Measurements from ENCODE around the gene MS4A2. TPM values are rescaled to one million over a fixed set of nuclear protein-coding genes. Genes with fewer than 3 reads are reported as not detected.

The MS4A2 gene
- total and polyA plus RNA-seq, 2 donors (not counting 1 experiment from before 2014, with no cell fraction given), result not detected

GRCh38 chr11:60130496-60130895 is 42.0 kb downstream of the MS4A2 start:
- no peaks in the 10 kb centered on the region for H3K79me2 ChIP-seq (ENCODE audit: control insufficient read depth, insufficient read depth, low read length)
- H3K27ac ChIP-seq (ENCODE audit: insufficient read depth, low read length), result no peak overlapping the region
- no peak overlapping the region for H3K4me2 ChIP-seq (ENCODE audit: extremely low read depth, insufficient read depth, low read length)
- TF ChIP-seq CTCF (conservative IDR thresholded peaks at IDR 0.05 in 1 of 2, IDR thresholded peaks at IDR 0.05 in 1 of 2; ENCODE audit: low read depth in 1 of 2, low read length in 2 of 2) (no peak), EZH2 (IDR thresholded peaks at IDR 0.05; ENCODE audit: low read length, missing control alignments) (no peak)
- H3K9me3 ChIP-seq (ENCODE audit: control insufficient read depth, insufficient read depth, low read depth, low read length), result no peaks in the 10 kb centered on the region
- H3K4me1 ChIP-seq (ENCODE audit: control insufficient read depth, extremely low read depth, insufficient read depth, low read length), result no peaks in the 10 kb centered on the region
- no peaks in the 10 kb centered on the region for H3K36me3 ChIP-seq (ENCODE audit: control insufficient read depth, insufficient read depth, low read length)
- no peaks in the 10 kb centered on the region for H3K27me3 ChIP-seq (ENCODE audit: control insufficient read depth, insufficient read depth, low read length)
- no peaks in the 10 kb centered on the region for H4K20me1 ChIP-seq (ENCODE audit: control insufficient read depth, extremely low read depth, insufficient read depth, low read length)
- no peak overlapping the region for H3K4me3 ChIP-seq (replicated peaks in 1 of 4; ENCODE audit: control extremely low read depth in 1 of 4, insufficient read depth in 1 of 4, low read depth in 3 of 4, low read length in 4 of 4)
- H3K9ac ChIP-seq (ENCODE audit: insufficient read depth, low read length), result no peak overlapping the region
- DNase-seq (ENCODE audit: low read depth in 2 of 2), result no peak
- H2AFZ ChIP-seq (ENCODE audit: low read length), result no peak overlapping the region

DNA sequence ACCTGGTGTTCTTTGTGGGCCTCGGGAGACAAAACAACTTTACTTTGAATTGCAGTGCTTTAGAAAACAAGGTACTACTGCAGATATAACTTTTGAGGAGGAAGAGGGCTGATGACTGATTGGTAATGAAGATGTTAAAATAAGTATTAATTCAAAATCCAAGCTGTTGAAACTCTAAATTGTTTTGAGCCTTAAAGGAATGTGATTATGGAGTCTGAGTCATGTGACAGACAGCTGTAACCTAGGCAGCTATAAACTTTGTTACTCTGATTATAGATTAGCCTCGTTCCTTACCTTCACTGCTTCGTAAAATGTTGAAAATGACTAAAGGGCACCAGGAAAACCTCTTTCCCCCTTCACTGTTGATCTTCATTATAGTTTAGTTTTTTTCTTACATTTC is 43.4 kb downstream of the MS4A2 start:
- H3K79me2 ChIP-seq (ENCODE audit: control insufficient read depth, insufficient read depth, low read length), result no peaks in the 10 kb centered on the region
- no peaks in the 10 kb centered on the region for H4K20me1 ChIP-seq (ENCODE audit: control insufficient read depth, extremely low read depth, insufficient read depth, low read length)
- H2AFZ ChIP-seq (ENCODE audit: low read length), result no peak overlapping the region
- no peak overlapping the region for H3K27ac ChIP-seq (ENCODE audit: insufficient read depth, low read length)
- DNase-seq (ENCODE audit: low read depth in 2 of 2), result no peak
- H3K36me3 ChIP-seq (ENCODE audit: control insufficient read depth, insufficient read depth, low read length), result no peaks in the 10 kb centered on the region
- H3K4me3 ChIP-seq (replicated peaks in 1 of 4; ENCODE audit: control extremely low read depth in 1 of 4, insufficient read depth in 1 of 4, low read depth in 3 of 4, low read length in 4 of 4), result no peak overlapping the region
- no peaks in the 10 kb centered on the region for H3K4me1 ChIP-seq (ENCODE audit: control insufficient read depth, extremely low read depth, insufficient read depth, low read length)
- no peaks in the 10 kb centered on the region for H3K27me3 ChIP-seq (ENCODE audit: control insufficient read depth, insufficient read depth, low read length)
- no peak for TF ChIP-seq CTCF (conservative IDR thresholded peaks at IDR 0.05 in 1 of 2, IDR thresholded peaks at IDR 0.05 in 1 of 2; ENCODE audit: low read depth in 1 of 2, low read length in 2 of 2)
- TF ChIP-seq EZH2 (IDR thresholded peaks at IDR 0.05; ENCODE audit: low read length, missing control alignments), result no peak
- no peak overlapping the region for H3K4me2 ChIP-seq (ENCODE audit: extremely low read depth, insufficient read depth, low read length)
- H3K9ac ChIP-seq (ENCODE audit: insufficient read depth, low read length), result no peak overlapping the region
- H3K9me3 ChIP-seq (ENCODE audit: control insufficient read depth, insufficient read depth, low read depth, low read length), result no peaks in the 10 kb centered on the region

DNA sequence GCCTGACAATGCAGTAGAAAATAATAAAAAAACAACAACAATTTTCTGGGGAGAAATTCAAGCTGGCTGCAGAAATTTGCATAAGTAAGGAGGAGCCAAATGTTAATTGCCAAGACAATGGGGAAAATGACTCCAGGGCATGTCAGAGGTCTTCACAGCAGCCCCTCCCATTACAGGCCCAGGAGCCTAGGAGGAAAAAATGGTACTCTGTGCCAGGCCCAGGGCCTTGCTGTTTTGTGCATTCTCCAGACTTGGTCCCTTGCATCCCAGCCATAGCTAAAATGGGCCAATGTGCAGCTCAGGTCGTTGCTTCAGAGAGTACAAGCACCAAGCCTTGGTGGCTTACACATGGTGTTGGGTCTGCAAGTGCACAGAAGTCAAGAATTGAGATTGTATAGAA is 45.5 kb downstream of the MS4A2 start:
- Histone ChIP-seq H3K4me1 (ENCODE audit: control insufficient read depth, extremely low read depth, insufficient read depth, low read length) (no peaks in the 10 kb centered on the region), H3K79me2 (ENCODE audit: control insufficient read depth, insufficient read depth, low read length) (no peaks in the 10 kb centered on the region), H3K27ac (ENCODE audit: insufficient read depth, low read length) (no peak overlapping the region), H3K4me2 (ENCODE audit: extremely low read depth, insufficient read depth, low read length) (no peak overlapping the region), H3K27me3 (ENCODE audit: control insufficient read depth, insufficient read depth, low read length) (no peaks in the 10 kb centered on the region), H3K9ac (ENCODE audit: insufficient read depth, low read length) (no peak overlapping the region), H3K36me3 (ENCODE audit: control insufficient read depth, insufficient read depth, low read length) (no peaks in the 10 kb centered on the region), H3K4me3 (replicated peaks in 1 of 4; ENCODE audit: control extremely low read depth in 1 of 4, insufficient read depth in 1 of 4, low read depth in 3 of 4, low read length in 4 of 4) (no peak overlapping the region), H4K20me1 (ENCODE audit: control insufficient read depth, extremely low read depth, insufficient read depth, low read length) (no peaks in the 10 kb centered on the region), H2AFZ (ENCODE audit: low read length) (no peak overlapping the region), H3K9me3 (ENCODE audit: control insufficient read depth, insufficient read depth, low read depth, low read length) (no peaks in the 10 kb centered on the region)
- no peak for TF ChIP-seq EZH2 (IDR thresholded peaks at IDR 0.05; ENCODE audit: low read length, missing control alignments)
- no peak for TF ChIP-seq CTCF (conservative IDR thresholded peaks at IDR 0.05 in 1 of 2, IDR thresholded peaks at IDR 0.05 in 1 of 2; ENCODE audit: low read depth in 1 of 2, low read length in 2 of 2)
- no peak for DNase-seq (ENCODE audit: low read depth in 2 of 2)

All from fibroblast of lung (primary cell).